ENCODE data around the gene LXN.

Gene LXN

GRCh38 chr3:158672215-158673176 is at the start of gene LXN:
Gene LXN (minus strand): TSS chr3:158672648. CDS start chr3:158672478, 170 bp downstream.
- Histone ChIP-seq H3K4me3 (ENCODE audit: low read length) (peak within 1 kb of the TSS; percentile 84), H3K36me3 (ENCODE audit: control insufficient read depth, insufficient read depth, low read length, severe bottlenecking) (peaks cover 34% of the 10 kb centered on the region), H3K4me1 (ENCODE audit: control insufficient read depth, insufficient read depth, low read length) (peaks cover 21% of the 10 kb centered on the region), H3K9me3 (ENCODE audit: control insufficient read depth, low read length) (no peaks in the 10 kb centered on the region), H3K27me3 (replicated peaks; ENCODE audit: control insufficient read depth, insufficient read depth, low read length) (no peaks in the 10 kb centered on the region), H3K9ac (ENCODE audit: low read length) (peak within 1 kb of the TSS; percentile 79)
- peak; percentile 81 for DNase-seq (ENCODE audit: low read depth)

GRCh38 chr3:158722108-158722507 is 49.7 kb upstream of the LXN start:
- Histone ChIP-seq H3K9me3 (ENCODE audit: control insufficient read depth, low read length) (no peaks in the 10 kb centered on the region), H3K36me3 (ENCODE audit: control insufficient read depth, insufficient read depth, low read length, severe bottlenecking) (no peaks in the 10 kb centered on the region), H3K9ac (ENCODE audit: low read length) (no peak overlapping the region), H3K27me3 (replicated peaks; ENCODE audit: control insufficient read depth, insufficient read depth, low read length) (no peaks in the 10 kb centered on the region), H3K4me1 (ENCODE audit: control insufficient read depth, insufficient read depth, low read length) (peaks cover 40% of the 10 kb centered on the region), H3K4me3 (ENCODE audit: low read length) (no peak overlapping the region)
- no peak for DNase-seq (ENCODE audit: low read depth)

- no peaks in the 10 kb centered on the region for H3K27me3 ChIP-seq (replicated peaks; ENCODE audit: control insufficient read depth, insufficient read depth, low read length)
- peak; percentile 92 for DNase-seq (ENCODE audit: low read depth)
- peaks cover 23% of the 10 kb centered on the region for H3K4me1 ChIP-seq (ENCODE audit: control insufficient read depth, insufficient read depth, low read length)
- no peaks in the 10 kb centered on the region for H3K9me3 ChIP-seq (ENCODE audit: control insufficient read depth, low read length)
- H3K36me3 ChIP-seq (ENCODE audit: control insufficient read depth, insufficient read depth, low read length, severe bottlenecking), result no peaks in the 10 kb centered on the region
- no peak overlapping the region for H3K4me3 ChIP-seq (ENCODE audit: low read length)
- no peak overlapping the region for H3K9ac ChIP-seq (ENCODE audit: low read length)
Measured at GRCh38 chr3:158718490-158719170, 46.2 kb upstream of the LXN start.

GRCh38 chr3:158717576-158717975 is 45.1 kb upstream of the LXN start:
- Histone ChIP-seq H3K9me3 (ENCODE audit: control insufficient read depth, low read length) (no peaks in the 10 kb centered on the region), H3K27me3 (replicated peaks; ENCODE audit: control insufficient read depth, insufficient read depth, low read length) (no peaks in the 10 kb centered on the region), H3K36me3 (ENCODE audit: control insufficient read depth, insufficient read depth, low read length, severe bottlenecking) (no peaks in the 10 kb centered on the region), H3K4me1 (ENCODE audit: control insufficient read depth, insufficient read depth, low read length) (peaks cover 24% of the 10 kb centered on the region), H3K4me3 (ENCODE audit: low read length) (no peak overlapping the region), H3K9ac (ENCODE audit: low read length) (no peak overlapping the region)
- no peak for DNase-seq (ENCODE audit: low read depth)

- Histone ChIP-seq H3K4me3 (ENCODE audit: low read length) (no peak overlapping the region), H3K9ac (ENCODE audit: low read length) (no peak overlapping the region), H3K27me3 (replicated peaks; ENCODE audit: control insufficient read depth, insufficient read depth, low read length) (no peaks in the 10 kb centered on the region), H3K4me1 (ENCODE audit: control insufficient read depth, insufficient read depth, low read length) (peaks cover 42% of the 10 kb centered on the region), H3K36me3 (ENCODE audit: control insufficient read depth, insufficient read depth, low read length, severe bottlenecking) (peaks cover 9% of the 10 kb centered on the region), H3K9me3 (ENCODE audit: control insufficient read depth, low read length) (no peaks in the 10 kb centered on the region)
- peak; percentile 14 for DNase-seq (ENCODE audit: low read depth)
Measured at GRCh38 chr3:158713094-158713499, 40.6 kb upstream of the LXN start.

- Histone ChIP-seq H3K9me3 (ENCODE audit: control insufficient read depth, low read length) (no peaks in the 10 kb centered on the region), H3K36me3 (ENCODE audit: control insufficient read depth, insufficient read depth, low read length, severe bottlenecking) (peaks cover 12% of the 10 kb centered on the region), H3K27me3 (replicated peaks; ENCODE audit: control insufficient read depth, insufficient read depth, low read length) (no peaks in the 10 kb centered on the region), H3K4me1 (ENCODE audit: control insufficient read depth, insufficient read depth, low read length) (peaks cover 42% of the 10 kb centered on the region), H3K4me3 (ENCODE audit: low read length) (no peak overlapping the region), H3K9ac (ENCODE audit: low read length) (no peak overlapping the region)
- no peak for DNase-seq (ENCODE audit: low read depth)
Measured at GRCh38 chr3:158712443-158712842, 40.0 kb upstream of the LXN start.

- Histone ChIP-seq H3K36me3 (ENCODE audit: control insufficient read depth, insufficient read depth, low read length, severe bottlenecking) (peaks cover 12% of the 10 kb centered on the region), H3K4me1 (ENCODE audit: control insufficient read depth, insufficient read depth, low read length) (peaks cover 38% of the 10 kb centered on the region), H3K27me3 (replicated peaks; ENCODE audit: control insufficient read depth, insufficient read depth, low read length) (no peaks in the 10 kb centered on the region), H3K9me3 (ENCODE audit: control insufficient read depth, low read length) (no peaks in the 10 kb centered on the region), H3K4me3 (ENCODE audit: low read length) (no peak overlapping the region), H3K9ac (ENCODE audit: low read length) (no peak overlapping the region)
- DNase-seq (ENCODE audit: low read depth), result peak; percentile 80
Measured at GRCh38 chr3:158711886-158712285, 39.4 kb upstream of the LXN start.

- no peak overlapping the region for H3K9ac ChIP-seq (ENCODE audit: low read length)
- no peak for DNase-seq (ENCODE audit: low read depth)
- H3K36me3 ChIP-seq (ENCODE audit: control insufficient read depth, insufficient read depth, low read length, severe bottlenecking), result peaks cover 12% of the 10 kb centered on the region
- no peaks in the 10 kb centered on the region for H3K9me3 ChIP-seq (ENCODE audit: control insufficient read depth, low read length)
- no peaks in the 10 kb centered on the region for H3K27me3 ChIP-seq (replicated peaks; ENCODE audit: control insufficient read depth, insufficient read depth, low read length)
- no peak overlapping the region for H3K4me3 ChIP-seq (ENCODE audit: low read length)
- H3K4me1 ChIP-seq (ENCODE audit: control insufficient read depth, insufficient read depth, low read length), result peaks cover 35% of the 10 kb centered on the region
Measured at GRCh38 chr3:158710601-158711000, 38.2 kb upstream of the LXN start.

GRCh38 chr3:158709666-158710083 is 37.2 kb upstream of the LXN start:
- Histone ChIP-seq H3K27me3 (replicated peaks; ENCODE audit: control insufficient read depth, insufficient read depth, low read length) (no peaks in the 10 kb centered on the region), H3K4me1 (ENCODE audit: control insufficient read depth, insufficient read depth, low read length) (peaks cover 35% of the 10 kb centered on the region), H3K36me3 (ENCODE audit: control insufficient read depth, insufficient read depth, low read length, severe bottlenecking) (peaks cover 16% of the 10 kb centered on the region), H3K9me3 (ENCODE audit: control insufficient read depth, low read length) (no peaks in the 10 kb centered on the region), H3K4me3 (ENCODE audit: low read length) (no peak overlapping the region), H3K9ac (ENCODE audit: low read length) (no peak overlapping the region)
- peak; percentile 92 for DNase-seq (ENCODE audit: low read depth)

GRCh38 chr3:158703566-158703965 is 31.1 kb upstream of the LXN start:
- no peaks in the 10 kb centered on the region for H3K27me3 ChIP-seq (replicated peaks; ENCODE audit: control insufficient read depth, insufficient read depth, low read length)
- no peaks in the 10 kb centered on the region for H3K9me3 ChIP-seq (ENCODE audit: control insufficient read depth, low read length)
- H3K9ac ChIP-seq (ENCODE audit: low read length), result no peak overlapping the region
- H3K4me3 ChIP-seq (ENCODE audit: low read length), result no peak overlapping the region
- H3K36me3 ChIP-seq (ENCODE audit: control insufficient read depth, insufficient read depth, low read length, severe bottlenecking), result peaks cover 11% of the 10 kb centered on the region
- peaks cover 23% of the 10 kb centered on the region for H3K4me1 ChIP-seq (ENCODE audit: control insufficient read depth, insufficient read depth, low read length)
- DNase-seq (ENCODE audit: low read depth), result no peak

GRCh38 chr3:158702815-158703481 is 30.5 kb upstream of the LXN start:
- peaks cover 23% of the 10 kb centered on the region for H3K4me1 ChIP-seq (ENCODE audit: control insufficient read depth, insufficient read depth, low read length)
- no peak overlapping the region for H3K4me3 ChIP-seq (ENCODE audit: low read length)
- H3K9me3 ChIP-seq (ENCODE audit: control insufficient read depth, low read length), result no peaks in the 10 kb centered on the region
- H3K27me3 ChIP-seq (replicated peaks; ENCODE audit: control insufficient read depth, insufficient read depth, low read length), result no peaks in the 10 kb centered on the region
- H3K36me3 ChIP-seq (ENCODE audit: control insufficient read depth, insufficient read depth, low read length, severe bottlenecking), result peaks cover 5% of the 10 kb centered on the region
- no peak for DNase-seq (ENCODE audit: low read depth)
- H3K9ac ChIP-seq (ENCODE audit: low read length), result no peak overlapping the region

All from adipocyte (in vitro differentiated cells).